Left renal cortex interstitium (tissue), 4 donors: ENCODE results near the gene POLR2A. TPM values are rescaled to one million over a fixed set of nuclear protein-coding genes. Genes with fewer than 3 reads are reported as not detected.

Source experiments
- DNase-seq, 4 donors: peaks; one replicate each; pipeline ENCODE4 v3.0.0-alpha.2; 2013; ENCODE audit warnings: low read depth in 4 of 4, low spot score in 2 of 4, missing footprints in 1 of 4
- polyA plus RNA-seq, 4 donors: library from polyadenylated mRNA; unstranded; fragments of 120-200 nt; gene quantifications; one replicate each; pipeline ENCODE4 v1.2.1, GENCODE V29; 2013; ENCODE audit not compliant: insufficient read length in 4 of 4

The POLR2A gene
- polyA plus RNA-seq, 4 donors: 101 to 163 (median 116) TPM

- no peak for DNase-seq
Observed at GRCh38 chr17:7501729-7502128, 17.6 kb downstream of the POLR2A start.

GRCh38 chr17:7502171-7502847 is 18.1 kb downstream of the POLR2A start:
- no peak for DNase-seq

- DNase-seq: no peak
Observed at GRCh38 chr17:7502987-7503386, 18.8 kb downstream of the POLR2A start.

- DNase-seq: no peak
Observed at GRCh38 chr17:7503521-7503920, 19.4 kb downstream of the POLR2A start.

- DNase-seq: no peak
Observed at GRCh38 chr17:7508145-7508544, 24.0 kb downstream of the POLR2A start.

GRCh38 chr17:7508846-7509245 is 24.7 kb downstream of the POLR2A start:
- DNase-seq: no peak

- no peak for DNase-seq
Observed at GRCh38 chr17:7509937-7510336, 25.8 kb downstream of the POLR2A start.

GRCh38 chr17:7511108-7511507 is 26.9 kb downstream of the POLR2A start:
- no peak for DNase-seq

- DNase-seq: no peak
Observed at GRCh38 chr17:7512105-7512504, 27.9 kb downstream of the POLR2A start.

- DNase-seq: no peak
Observed at GRCh38 chr17:7512824-7513540, 28.8 kb downstream of the POLR2A start.

- DNase-seq: no peak
Observed at GRCh38 chr17:7513850-7514419, 29.8 kb downstream of the POLR2A start.

- DNase-seq: no peak
Observed at GRCh38 chr17:7515911-7516610, 31.9 kb downstream of the POLR2A start.

- DNase-seq: no peak
Observed at GRCh38 chr17:7523033-7523432, 38.9 kb downstream of the POLR2A start.

GRCh38 chr17:7528842-7529241 is 44.7 kb downstream of the POLR2A start:
- no peak for DNase-seq

- no peak for DNase-seq
Observed at GRCh38 chr17:7530023-7530900, 46.1 kb downstream of the POLR2A start.

GRCh38 chr17:7538050-7538449 is 53.9 kb downstream of the POLR2A start:
- DNase-seq: no peak

- DNase-seq: no peak
Observed at GRCh38 chr17:7538891-7539545, 54.9 kb downstream of the POLR2A start.

- DNase-seq: no peak
Observed at GRCh38 chr17:7541074-7541621, 57.0 kb downstream of the POLR2A start.

- no peak for DNase-seq
Observed at GRCh38 chr17:7544911-7545310, 60.7 kb downstream of the POLR2A start.
